ENCODE results near the gene PIGZ.

PIGZ gene

GRCh38 chr3:196901768-196902167 is 66.9 kb downstream of the PIGZ start:
- no peak for DNase-seq
